ENCODE measurements around the gene IL18R1.

- TF ChIP-seq CTCF (IDR thresholded peaks at IDR 0.05) (no peak), EP300 (IDR thresholded peaks at IDR 0.05) (no peak), POLR2AphosphoS5 (IDR thresholded peaks at IDR 0.05) (no peak)
These were observed 21.1 kb upstream of the IL18R1 start for GRCh38 chr2:102334486-102334885.
